Endothelial cell of umbilical vein (primary cell): ENCODE measurements around the gene GMEB2. TPM values are rescaled to one million over a fixed set of nuclear protein-coding genes. Genes with fewer than 3 reads are reported as not detected.

Experiments used
- BruUV-seq: library from RNA; stranded (reverse); fragments of 400-500 nt; replicated peaks from 2 replicates; lab custom pipeline; 2021; lab: Mats Ljungman, UMichigan
- CTCF ChIA-PET: fragments of 300-600, 350-600 bp; sonication (Branson Sonifier 250); formaldehyde crosslinking; loops from one replicate; lab custom pipeline; 2021; ENCODE audit warnings: antibody characterized with exemption, inconsistent platforms; lab: Charles Lee
- POLR2A ChIA-PET: fragments of 300-600, 350-600 bp; sonication (Branson Sonifier 250); formaldehyde crosslinking; loops from one replicate; lab custom pipeline; 2021; ENCODE audit warnings: antibody characterized with exemption, inconsistent platforms; lab: Charles Lee
- DNase-seq: peaks from one replicate; pipeline ENCODE4 v3.0.0-alpha.2; 2011; ENCODE audit warnings: low read depth, low spot score
- FAIRE-seq: peaks from 2 replicates; lab custom pipeline; 2011; peaks lifted over from hg19 to GRCh38; lab: Jason Lieb, UNC
- H2AFZ ChIP-seq: 2 replicates; pipeline ENCODE4 v1.6.0; 2012; ENCODE audit warnings: low read depth, low read length, control low read depth, inconsistent platforms
- H3K27ac ChIP-seq: 2 replicates; pipeline ENCODE4 v1.5.1; 2011; ENCODE audit warnings: low read depth, mild to moderate bottlenecking, control low read depth, low read length, moderate library complexity; ENCODE audit not compliant: insufficient read depth
- H3K27me3 ChIP-seq, 2 experiments: 2 replicates each; pipeline versions ENCODE4 v1.6.0 to v1.6.1; 2011; ENCODE audit warnings: low read length in 2 of 2, mixed read lengths in 1 of 2; ENCODE audit not compliant: control insufficient read depth in 2 of 2, insufficient read depth in 2 of 2
- H3K36me3 ChIP-seq, 2 experiments: 2 replicates in 1 of 2; 3 replicates in 1 of 2; pipeline ENCODE4 v1.5.1; 2011; ENCODE audit warnings: low read length in 2 of 2, mild to moderate bottlenecking in 1 of 2, moderate library complexity in 1 of 2; ENCODE audit not compliant: control insufficient read depth in 2 of 2, insufficient read depth in 2 of 2; ENCODE audit errors: extremely low read depth in 1 of 2
- H3K4me1 ChIP-seq: 3 replicates; pipeline ENCODE4 v1.5.1; 2011; ENCODE audit warnings: mild to moderate bottlenecking, low read length; ENCODE audit not compliant: control insufficient read depth, insufficient read depth; ENCODE audit errors: extremely low read depth
- H3K4me2 ChIP-seq: 2 replicates; pipeline ENCODE4 v1.6.1; 2011; ENCODE audit warnings: low read length, control low read depth, mixed read lengths; ENCODE audit not compliant: insufficient read depth
- H3K4me3 ChIP-seq, 3 experiments: fragments of 200-600 bp in 1 of 3; sonication (generic), shearing (Covaris generic) in 1 of 3; replicated peaks in 1 of 3; 2 replicates each; pipeline ENCODE4 v1.5.1; 2011 to 2016; ENCODE audit warnings: control low read depth in 3 of 3, low read length in 3 of 3, mild to moderate bottlenecking in 2 of 3, inconsistent platforms in 1 of 3, low read depth in 1 of 3, moderate library complexity in 1 of 3; ENCODE audit not compliant: insufficient read depth in 1 of 3
- H3K79me2 ChIP-seq: 2 replicates; pipeline ENCODE4 v1.6.0; 2012; ENCODE audit warnings: low read length, inconsistent platforms; ENCODE audit not compliant: control insufficient read depth, insufficient read depth
- H3K9ac ChIP-seq: replicated peaks from 2 replicates; pipeline ENCODE3; 2011; ENCODE audit warnings: low read length, control low read depth; ENCODE audit not compliant: insufficient read depth; ENCODE audit errors: extremely low read depth
- H3K9me1 ChIP-seq: replicated peaks from 3 replicates; pipeline ENCODE4 v1.6.0; 2011; ENCODE audit warnings: mild to moderate bottlenecking, low read length; ENCODE audit not compliant: control insufficient read depth, insufficient read depth; ENCODE audit errors: extremely low read depth
- H3K9me3 ChIP-seq: replicated peaks from 2 replicates; pipeline ENCODE4 v1.5.1; 2012; ENCODE audit warnings: low read length, inconsistent platforms; ENCODE audit not compliant: control insufficient read depth, insufficient read depth
- H4K20me1 ChIP-seq: replicated peaks from 2 replicates; pipeline ENCODE3; 2011; ENCODE audit warnings: mild to moderate bottlenecking, low read length; ENCODE audit not compliant: control insufficient read depth, insufficient read depth; ENCODE audit errors: extremely low read depth
- FOS ChIP-seq: IDR thresholded peaks from 2 replicates; pipeline ENCODE4 v1.6.1; 2011; ENCODE audit warnings: mild to moderate bottlenecking, low read length, moderate library complexity, borderline replicate concordance; ENCODE audit not compliant: insufficient read depth
- GATA2 ChIP-seq: IDR thresholded peaks from 2 replicates; pipeline ENCODE4 v1.7.0; 2011; ENCODE audit warnings: low read depth, mild to moderate bottlenecking, moderate library complexity, mixed read lengths, low read length; ENCODE audit not compliant: insufficient read length, insufficient read depth
- JUN ChIP-seq: IDR thresholded peaks from 2 replicates; pipeline ENCODE4 v1.6.1; 2011; ENCODE audit warnings: borderline replicate concordance, low read depth; ENCODE audit not compliant: insufficient read length, insufficient read depth
- MAX ChIP-seq: IDR thresholded peaks from 2 replicates; pipeline ENCODE4 v1.6.1; 2011; ENCODE audit not compliant: insufficient read depth, insufficient read length
- MYC ChIP-seq: IDR thresholded peaks from one replicate; pipeline ENCODE4 v1.6.1; 2011; ENCODE audit warnings: mild to moderate bottlenecking, low read depth, low read length
- POLR2A ChIP-seq: IDR thresholded peaks from 2 replicates; pipeline ENCODE4 v1.6.1; 2012; ENCODE audit warnings: low read depth, mild to moderate bottlenecking, control low read depth, low read length
- POLR2AphosphoS5 ChIP-seq: IDR thresholded peaks from 2 replicates; pipeline ENCODE4 v1.6.1; 2012; ENCODE audit warnings: low read depth, mild to moderate bottlenecking, control low read depth, low read length, moderate library complexity; ENCODE audit not compliant: insufficient read depth
- dilution Hi-C: fragments of 300-500 bp; cut with MboI; formaldehyde crosslinking; loops from one replicate; pipeline ENCODE4 v1.15.0; 2019; ENCODE audit warnings: low sequenced_read_pairs; ENCODE audit not compliant: extremely low pct_ligation_motif_present
- intact Hi-C: fragments of 100-400 bp; cut with micrococcal nuclease; formaldehyde crosslinking; loops from one replicate; pipeline ENCODE4 v1.10.0; 2022
- polyA plus RNA-seq, 4 experiments: library from polyadenylated mRNA; depleted of rRNA in 3 of 4; stranded (reverse) in 3 of 4; unstranded in 1 of 4; fragments of >200 nt; gene quantifications; 2 replicates each; pipeline versions ENCODE4 v1.2.1 to v1.2.3, GENCODE V29; 2011 to 2012; ENCODE audit warnings: missing spikeins in 1 of 4
- total RNA-seq: library from RNA; stranded (reverse); gene quantifications from 2 replicates; pipeline ENCODE4 v1.2.3, GENCODE V29; 2021
- TF ChIP-seq, protein P1 (sequence below), 2 donors: IDR thresholded peaks; 1 replicate in 1 of 2; 2 replicates in 1 of 2; pipeline ENCODE4 v1.5.1; 2011; ENCODE audit warnings: low read length in 2 of 2, mild to moderate bottlenecking in 2 of 2, moderate library complexity in 2 of 2, control low read depth in 1 of 2, inconsistent platforms in 1 of 2, low read depth in 1 of 2; ENCODE audit not compliant: insufficient read depth in 1 of 2; ENCODE audit errors: extremely low read depth in 1 of 2

Gene GMEB2
- total and polyA plus RNA-seq, 2 donors (not counting 3 experiments of a cell fraction or from before 2014, with no cell fraction given), result 12.7 to 14.1 TPM

GRCh38 chr20:63568986-63569949 is 57.6 kb downstream of the GMEB2 start:
- no peak overlapping the region for H3K9ac ChIP-seq
- intact Hi-C loops, result no loop called here
- no peaks in the 10 kb centered on the region for H3K9me3 ChIP-seq
- no TSS peak for BruUV-seq
- ChIA-PET CTCF (no interaction called here), POLR2A (no interaction called here)
- TF ChIP-seq GATA2, result no peak
- TF ChIP-seq FOS, result no peak
- no peak for TF ChIP-seq MYC
- TF ChIP-seq, protein P1, sequence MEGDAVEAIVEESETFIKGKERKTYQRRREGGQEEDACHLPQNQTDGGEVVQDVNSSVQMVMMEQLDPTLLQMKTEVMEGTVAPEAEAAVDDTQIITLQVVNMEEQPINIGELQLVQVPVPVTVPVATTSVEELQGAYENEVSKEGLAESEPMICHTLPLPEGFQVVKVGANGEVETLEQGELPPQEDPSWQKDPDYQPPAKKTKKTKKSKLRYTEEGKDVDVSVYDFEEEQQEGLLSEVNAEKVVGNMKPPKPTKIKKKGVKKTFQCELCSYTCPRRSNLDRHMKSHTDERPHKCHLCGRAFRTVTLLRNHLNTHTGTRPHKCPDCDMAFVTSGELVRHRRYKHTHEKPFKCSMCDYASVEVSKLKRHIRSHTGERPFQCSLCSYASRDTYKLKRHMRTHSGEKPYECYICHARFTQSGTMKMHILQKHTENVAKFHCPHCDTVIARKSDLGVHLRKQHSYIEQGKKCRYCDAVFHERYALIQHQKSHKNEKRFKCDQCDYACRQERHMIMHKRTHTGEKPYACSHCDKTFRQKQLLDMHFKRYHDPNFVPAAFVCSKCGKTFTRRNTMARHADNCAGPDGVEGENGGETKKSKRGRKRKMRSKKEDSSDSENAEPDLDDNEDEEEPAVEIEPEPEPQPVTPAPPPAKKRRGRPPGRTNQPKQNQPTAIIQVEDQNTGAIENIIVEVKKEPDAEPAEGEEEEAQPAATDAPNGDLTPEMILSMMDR (IDR thresholded peaks at IDR 0.05; ENCODE audit: extremely low read depth in 1 of 2, insufficient read depth in 1 of 2, low read depth in 1 of 2, low read length in 2 of 2), result no peak
- no peak for TF ChIP-seq MAX
- TF ChIP-seq POLR2AphosphoS5, result no peak
- no peak for TF ChIP-seq JUN
- no peak for TF ChIP-seq POLR2A
- peaks cover 5% of the 10 kb centered on the region for H3K79me2 ChIP-seq
- H3K27ac ChIP-seq, result no peak overlapping the region
- H3K4me2 ChIP-seq, result no peak overlapping the region
- H3K4me1 ChIP-seq, result peaks cover 8% of the 10 kb centered on the region
- H4K20me1 ChIP-seq, result no peaks in the 10 kb centered on the region
- dilution Hi-C loops, result no loop called here
- no peak overlapping the region for H2AFZ ChIP-seq
- H3K9me1 ChIP-seq, result no peaks in the 10 kb centered on the region
- no peak for DNase-seq
- no peak for FAIRE-seq
- no peaks in the 10 kb centered on the region for H3K27me3 ChIP-seq
- H3K4me3 ChIP-seq, result no peak overlapping the region
- peaks cover 0 to 4% of the 10 kb centered on the region in 2 experiments for H3K36me3 ChIP-seq
